ENCODE measurements around the gene MGAT4C.

DNA sequence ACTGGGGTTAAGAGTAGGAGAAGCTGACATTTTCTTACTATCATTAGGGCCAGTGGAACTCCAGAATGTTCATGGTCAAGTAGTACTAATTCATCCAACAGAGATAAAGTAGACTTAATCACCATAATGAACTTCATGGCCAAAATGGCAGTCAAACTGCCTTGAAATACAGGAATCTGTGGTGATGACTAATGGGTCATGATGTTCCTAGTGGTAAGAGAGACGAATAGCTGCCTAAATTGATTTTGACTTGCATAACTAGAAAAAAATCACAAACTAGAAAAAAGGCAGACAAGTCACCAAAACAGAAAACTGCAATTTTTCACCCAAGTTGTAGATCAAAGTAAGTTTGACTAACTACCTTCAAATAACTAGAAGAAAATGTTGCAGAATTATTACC is 138.5 kb downstream of the MGAT4C start:
- TF ChIP-seq, protein P1, sequence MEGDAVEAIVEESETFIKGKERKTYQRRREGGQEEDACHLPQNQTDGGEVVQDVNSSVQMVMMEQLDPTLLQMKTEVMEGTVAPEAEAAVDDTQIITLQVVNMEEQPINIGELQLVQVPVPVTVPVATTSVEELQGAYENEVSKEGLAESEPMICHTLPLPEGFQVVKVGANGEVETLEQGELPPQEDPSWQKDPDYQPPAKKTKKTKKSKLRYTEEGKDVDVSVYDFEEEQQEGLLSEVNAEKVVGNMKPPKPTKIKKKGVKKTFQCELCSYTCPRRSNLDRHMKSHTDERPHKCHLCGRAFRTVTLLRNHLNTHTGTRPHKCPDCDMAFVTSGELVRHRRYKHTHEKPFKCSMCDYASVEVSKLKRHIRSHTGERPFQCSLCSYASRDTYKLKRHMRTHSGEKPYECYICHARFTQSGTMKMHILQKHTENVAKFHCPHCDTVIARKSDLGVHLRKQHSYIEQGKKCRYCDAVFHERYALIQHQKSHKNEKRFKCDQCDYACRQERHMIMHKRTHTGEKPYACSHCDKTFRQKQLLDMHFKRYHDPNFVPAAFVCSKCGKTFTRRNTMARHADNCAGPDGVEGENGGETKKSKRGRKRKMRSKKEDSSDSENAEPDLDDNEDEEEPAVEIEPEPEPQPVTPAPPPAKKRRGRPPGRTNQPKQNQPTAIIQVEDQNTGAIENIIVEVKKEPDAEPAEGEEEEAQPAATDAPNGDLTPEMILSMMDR (IDR thresholded peaks at IDR 0.05): no peak
- TF ChIP-seq EZH2 (IDR thresholded peaks at IDR 0.05) (no peak), EZH2phosphoT487 (IDR thresholded peaks at IDR 0.05) (no peak)
